Type B pancreatic cell (in vitro differentiated cells): ENCODE data around the gene MRPL27. TPM values are rescaled to one million over a fixed set of nuclear protein-coding genes. Genes with fewer than 3 reads are reported as not detected.

ENCODE experiments used
- DNase-seq: peaks from one replicate; pipeline ENCODE4 v3.0.0; 2021; ENCODE audit warnings: mixed read lengths; ENCODE audit not compliant: unreplicated experiment; ENCODE audit errors: extremely low spot score
- H3K27ac Mint-ChIP-seq: 2 replicates; pipeline ENCODE4 v1.8.0; 2021; ENCODE audit warnings: mild to moderate bottlenecking, mixed read lengths
- H3K27me3 Mint-ChIP-seq: 2 replicates; pipeline ENCODE4 v1.8.0; 2021; ENCODE audit warnings: mixed read lengths
- H3K36me3 Mint-ChIP-seq: 2 replicates; pipeline ENCODE4 v1.8.0; 2021; ENCODE audit warnings: mixed read lengths
- H3K4me1 Mint-ChIP-seq: one replicate; pipeline ENCODE4 v1.8.0; 2021; ENCODE audit warnings: mixed read lengths; ENCODE audit not compliant: unreplicated experiment
- H3K4me3 Mint-ChIP-seq: 2 replicates; pipeline ENCODE4 v1.8.0; 2021; ENCODE audit warnings: mild to moderate bottlenecking, mixed read lengths
- H3K9me3 Mint-ChIP-seq: 2 replicates; pipeline ENCODE4 v1.8.0; 2021; ENCODE audit warnings: mixed read lengths
- total RNA-seq: library from RNA; stranded (reverse); gene quantifications from 2 replicates; pipeline ENCODE4 v1.2.1, GENCODE V29; 2021; ENCODE audit warnings: low replicate concordance
- TF ChIP-seq, protein P1 (sequence below): fragments of 200-600 bp; sonication (generic); conservative IDR thresholded peaks from 2 replicates; pipeline ENCODE4 v1.5.0; 2021; ENCODE audit warnings: antibody characterized with exemption, mild to moderate bottlenecking

Gene MRPL27
- total RNA-seq, 1 donor from 2014 or later, result 66.6 TPM

DNA sequence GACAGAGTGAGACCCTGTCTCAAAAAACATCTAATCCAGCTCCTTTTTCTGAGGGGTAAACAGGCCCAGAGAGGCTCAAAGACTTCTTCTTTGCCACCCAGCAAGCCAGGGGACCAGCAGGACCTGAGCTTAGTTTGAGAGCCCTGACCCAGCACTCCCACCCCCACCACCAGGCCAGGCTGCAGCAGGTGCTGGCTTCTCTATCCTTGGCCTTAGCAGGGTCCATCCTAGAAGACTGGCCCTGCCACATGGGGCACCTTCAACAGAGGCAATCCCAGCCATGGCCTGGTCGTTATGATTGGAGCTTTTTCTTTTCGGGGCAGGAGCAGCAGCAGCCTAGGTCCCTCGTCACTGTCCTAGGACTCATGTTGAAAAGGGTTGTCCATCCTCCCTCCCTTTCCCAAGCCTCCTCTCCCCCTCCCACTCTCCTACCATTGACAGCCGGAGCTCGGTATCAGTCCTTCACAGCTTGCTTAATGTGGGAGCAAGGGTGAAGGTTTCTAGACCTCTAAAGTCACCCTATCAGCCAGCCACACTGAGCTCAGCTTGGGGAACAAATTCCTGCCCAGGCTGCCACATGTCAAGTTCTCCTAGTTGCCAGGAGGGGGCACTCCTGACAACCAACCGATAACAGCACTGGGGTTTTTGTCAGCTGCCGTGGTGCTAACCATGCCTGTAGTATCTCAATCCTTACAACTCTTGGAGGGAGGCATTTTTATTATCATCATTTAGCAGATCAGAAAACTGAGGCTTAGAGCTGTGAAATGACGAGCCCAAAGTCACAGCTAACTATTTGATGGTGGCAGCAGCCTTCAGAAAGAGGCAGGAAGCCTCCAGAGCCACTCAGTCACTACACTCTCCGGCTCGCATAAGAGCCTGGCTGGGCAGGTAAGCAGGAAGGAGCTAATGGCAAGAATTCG lies 11.2 kb downstream of the MRPL27 start:
- Mint-ChIP-seq H3K4me3 (peak overlapping the region; percentile 9), H3K4me1 (peaks cover 30% of the 10 kb centered on the region)
- no peak for DNase-seq

DNA sequence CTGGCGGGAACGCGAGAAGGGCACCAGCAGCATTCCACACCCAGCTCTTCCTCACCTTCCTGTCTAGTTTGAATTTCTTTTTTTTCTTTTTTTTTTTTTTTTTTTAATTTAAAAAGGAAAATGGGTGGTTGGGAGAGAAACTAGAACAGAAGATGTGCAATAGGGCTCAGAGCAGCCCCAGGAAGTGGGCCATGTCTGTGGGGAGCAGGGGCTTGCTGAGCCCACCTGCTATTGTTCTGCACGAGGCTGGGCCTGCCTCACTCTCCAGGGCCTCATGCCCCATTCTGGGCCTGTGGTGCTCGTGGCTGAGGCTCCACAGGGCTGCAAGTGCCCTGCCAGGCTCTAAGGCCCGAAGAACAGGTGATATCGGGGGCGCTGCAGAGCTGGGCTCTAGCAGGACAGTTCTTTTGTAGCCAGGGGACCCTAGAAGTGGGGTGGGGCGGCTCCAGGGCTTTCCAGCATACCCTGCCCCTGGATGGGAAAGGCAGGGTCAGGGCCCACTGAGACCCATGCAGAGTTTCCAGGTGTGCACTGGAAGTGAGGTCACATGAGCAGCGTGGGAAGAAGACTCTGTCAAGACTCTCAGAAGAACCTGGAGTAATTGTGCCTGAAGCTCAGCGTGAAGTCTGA lies 12.4 kb downstream of the MRPL27 start:
- peaks cover 28% of the 10 kb centered on the region for H3K4me1 Mint-ChIP-seq
- H3K27me3 Mint-ChIP-seq, result no peaks in the 10 kb centered on the region
- H3K4me3 Mint-ChIP-seq, result no peak overlapping the region
- H3K36me3 Mint-ChIP-seq, result no peaks in the 10 kb centered on the region
- TF ChIP-seq, protein P1, sequence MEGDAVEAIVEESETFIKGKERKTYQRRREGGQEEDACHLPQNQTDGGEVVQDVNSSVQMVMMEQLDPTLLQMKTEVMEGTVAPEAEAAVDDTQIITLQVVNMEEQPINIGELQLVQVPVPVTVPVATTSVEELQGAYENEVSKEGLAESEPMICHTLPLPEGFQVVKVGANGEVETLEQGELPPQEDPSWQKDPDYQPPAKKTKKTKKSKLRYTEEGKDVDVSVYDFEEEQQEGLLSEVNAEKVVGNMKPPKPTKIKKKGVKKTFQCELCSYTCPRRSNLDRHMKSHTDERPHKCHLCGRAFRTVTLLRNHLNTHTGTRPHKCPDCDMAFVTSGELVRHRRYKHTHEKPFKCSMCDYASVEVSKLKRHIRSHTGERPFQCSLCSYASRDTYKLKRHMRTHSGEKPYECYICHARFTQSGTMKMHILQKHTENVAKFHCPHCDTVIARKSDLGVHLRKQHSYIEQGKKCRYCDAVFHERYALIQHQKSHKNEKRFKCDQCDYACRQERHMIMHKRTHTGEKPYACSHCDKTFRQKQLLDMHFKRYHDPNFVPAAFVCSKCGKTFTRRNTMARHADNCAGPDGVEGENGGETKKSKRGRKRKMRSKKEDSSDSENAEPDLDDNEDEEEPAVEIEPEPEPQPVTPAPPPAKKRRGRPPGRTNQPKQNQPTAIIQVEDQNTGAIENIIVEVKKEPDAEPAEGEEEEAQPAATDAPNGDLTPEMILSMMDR, result no peak
- no peaks in the 10 kb centered on the region for H3K9me3 Mint-ChIP-seq
- H3K27ac Mint-ChIP-seq, result no peak overlapping the region
- DNase-seq, result no peak

More for the DNA sequence above, 11.2 kb downstream of the MRPL27 start:
- Mint-ChIP-seq H3K9me3 (no peaks in the 10 kb centered on the region), H3K27ac (peak overlapping the region; percentile 62), H3K27me3 (no peaks in the 10 kb centered on the region), H3K36me3 (no peaks in the 10 kb centered on the region)
- TF ChIP-seq, protein P1, result peak; percentile 85

DNA sequence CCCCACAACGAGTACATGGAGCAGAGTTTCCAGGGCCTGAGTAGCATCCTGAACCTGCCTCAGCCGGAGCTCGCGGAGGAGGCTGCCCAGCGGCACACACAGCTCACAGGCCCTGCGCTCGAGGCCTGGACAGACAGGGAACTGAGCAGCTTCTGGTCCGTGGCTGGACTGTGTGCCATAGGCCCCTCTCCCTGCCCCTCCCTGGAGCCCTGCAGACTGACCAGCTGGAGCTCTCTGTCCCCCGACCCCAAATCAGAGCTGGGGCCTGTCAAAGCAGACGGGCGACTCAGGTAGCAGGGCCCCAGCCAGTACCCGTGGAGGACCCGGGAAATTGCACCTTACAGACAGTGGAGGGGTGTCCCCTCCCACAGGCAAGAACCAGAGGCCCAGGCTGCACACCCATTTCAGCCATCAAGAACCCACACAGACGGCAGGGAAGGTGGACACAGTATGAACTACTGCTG lies 13.0 kb downstream of the MRPL27 start:
- Mint-ChIP-seq H3K4me1 (peaks cover 23% of the 10 kb centered on the region), H3K27me3 (no peaks in the 10 kb centered on the region), H3K27ac (no peak overlapping the region), H3K4me3 (no peak overlapping the region), H3K36me3 (no peaks in the 10 kb centered on the region), H3K9me3 (no peaks in the 10 kb centered on the region)
- DNase-seq, result no peak
- TF ChIP-seq, protein P1, result no peak

DNA sequence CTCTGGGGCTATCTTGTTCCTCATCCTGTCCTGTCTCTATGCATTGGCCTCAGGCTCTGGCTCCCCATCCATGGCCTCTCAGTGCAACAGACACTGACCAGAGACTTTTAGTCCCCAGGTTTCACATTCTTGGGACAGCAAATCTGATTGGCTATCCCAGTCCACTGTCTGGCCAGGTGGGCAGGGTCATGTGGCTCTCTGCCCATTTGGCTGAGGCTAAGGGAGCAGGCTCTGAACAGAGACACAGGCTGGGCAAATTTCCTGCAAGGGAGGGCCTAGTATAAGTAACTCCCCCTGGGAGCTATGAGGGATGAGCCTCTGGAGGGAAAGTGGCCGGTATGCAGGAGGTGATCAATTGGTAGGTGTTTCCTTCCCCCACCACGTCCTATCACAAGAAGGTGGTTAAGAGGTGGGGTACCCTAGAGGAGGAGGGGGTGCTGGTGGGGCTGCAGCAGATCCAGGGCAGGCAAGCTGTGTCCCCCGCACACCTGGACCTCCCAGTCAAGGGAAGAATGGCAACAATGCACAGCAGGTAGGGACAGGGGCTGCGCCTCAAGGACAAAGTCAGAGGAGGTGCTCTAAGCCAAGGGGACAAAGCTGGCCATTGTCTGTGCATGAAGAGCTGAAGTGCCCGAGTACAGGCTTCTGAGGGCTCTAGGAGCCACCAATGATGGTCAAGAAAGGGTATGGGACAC lies 13.8 kb downstream of the MRPL27 start:
- H3K4me1 Mint-ChIP-seq, result peaks cover 16% of the 10 kb centered on the region
- peaks cover 3% of the 10 kb centered on the region for H3K36me3 Mint-ChIP-seq
- no peak overlapping the region for H3K4me3 Mint-ChIP-seq
- H3K9me3 Mint-ChIP-seq, result no peaks in the 10 kb centered on the region
- H3K27me3 Mint-ChIP-seq, result no peaks in the 10 kb centered on the region
- no peak for DNase-seq
- TF ChIP-seq, protein P1, result no peak
- H3K27ac Mint-ChIP-seq, result no peak overlapping the region

DNA sequence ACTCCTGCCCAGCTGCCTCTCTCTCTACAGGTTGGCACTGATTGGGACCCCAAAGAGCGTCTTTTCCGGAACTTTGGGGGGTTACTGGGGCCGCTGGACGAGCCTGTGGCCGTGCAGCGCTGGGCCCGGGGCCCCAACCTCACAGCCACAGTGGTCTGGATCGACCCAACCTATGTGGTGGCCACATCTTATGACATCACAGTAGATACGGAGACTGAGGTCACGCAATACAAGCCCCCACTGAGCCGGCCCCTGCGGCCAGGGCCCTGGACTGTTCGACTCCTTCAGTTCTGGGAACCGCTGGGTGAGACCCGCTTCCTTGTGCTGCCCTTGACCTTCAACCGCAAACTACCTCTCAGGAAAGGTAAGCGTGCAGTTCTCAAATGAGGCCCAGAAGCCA lies 14.8 kb downstream of the MRPL27 start:
- H3K36me3 Mint-ChIP-seq, result peaks cover 5% of the 10 kb centered on the region
- no peak for DNase-seq
- peaks cover 9% of the 10 kb centered on the region for H3K4me1 Mint-ChIP-seq
- H3K4me3 Mint-ChIP-seq, result no peak overlapping the region
- H3K9me3 Mint-ChIP-seq, result no peaks in the 10 kb centered on the region
- no peaks in the 10 kb centered on the region for H3K27me3 Mint-ChIP-seq
- no peak overlapping the region for H3K27ac Mint-ChIP-seq
- TF ChIP-seq, protein P1, result no peak
